H1 (cell line): Measurements from ENCODE around the gene MECR. TPM values are rescaled to one million over a fixed set of nuclear protein-coding genes. Genes with fewer than 3 reads are reported as not detected.

ENCODE experiments used
- CTCF ChIA-PET: fragments of 300-600 bp; sonication (Branson Sonifier 250); formaldehyde crosslinking; loops from one replicate; lab custom pipeline; 2021; ENCODE audit not compliant: partially characterized antibody; lab: Charles Lee
- POLR2A ChIA-PET: fragments of 300-600 bp; sonication (Branson Sonifier 250); formaldehyde crosslinking; loops from one replicate; lab custom pipeline; 2021; ENCODE audit warnings: inconsistent platforms; ENCODE audit not compliant: partially characterized antibody; lab: Charles Lee
- DNase-seq, 2 experiments: peaks; one replicate each; pipeline versions ENCODE4 v3.0.0 to v3.0.0-alpha.2; 2010 to 2022; ENCODE audit warnings: low spot score in 2 of 2, low read depth in 1 of 2, mixed read lengths in 1 of 2
- FAIRE-seq: peaks from 2 replicates; lab custom pipeline; 2011; peaks lifted over from hg19 to GRCh38; lab: Jason Lieb, UNC
- H2AFZ ChIP-seq: 2 replicates; pipeline ENCODE4 v1.8.1; 2012; ENCODE audit warnings: low read length, inconsistent platforms
- H2AK5ac ChIP-seq: 2 replicates; pipeline ENCODE4 v1.6.1; 2013; ENCODE audit warnings: low read depth, low read length
- H2BK120ac ChIP-seq: replicated peaks from 2 replicates; pipeline ENCODE3; 2013; ENCODE audit warnings: low read depth, low read length, inconsistent platforms
- H2BK12ac ChIP-seq: 2 replicates; pipeline ENCODE4 v1.6.1; 2013; ENCODE audit warnings: low read depth, low read length
- H2BK15ac ChIP-seq: 2 replicates; pipeline ENCODE4 v1.6.1; 2013; ENCODE audit warnings: low read length
- H2BK20ac ChIP-seq: 2 replicates; pipeline ENCODE4 v1.6.1; 2013; ENCODE audit warnings: low read length
- H2BK5ac ChIP-seq: 2 replicates; pipeline ENCODE4 v1.6.1; 2013; ENCODE audit warnings: low read depth, low read length
- H3K14ac ChIP-seq: 2 replicates; pipeline ENCODE4 v1.6.1; 2013; ENCODE audit warnings: inconsistent platforms; ENCODE audit not compliant: insufficient read length
- H3K18ac ChIP-seq: 2 replicates; pipeline ENCODE4 v1.6.1; 2013; ENCODE audit warnings: low read length; ENCODE audit errors: extremely low read depth
- H3K23ac ChIP-seq: 2 replicates; pipeline ENCODE4 v1.6.1; 2013; ENCODE audit warnings: inconsistent platforms; ENCODE audit not compliant: insufficient read length
- H3K23me2 ChIP-seq: 2 replicates; pipeline ENCODE4 v1.6.1; 2013; ENCODE audit warnings: low read depth, low read length
- H3K27ac ChIP-seq: 2 replicates; pipeline ENCODE4 v1.6.1; 2011; ENCODE audit warnings: low read depth, low read length, inconsistent platforms
- H3K27me3 ChIP-seq, 4 experiments: replicated peaks in 1 of 4; 1 replicate in 1 of 4; 2 replicates in 3 of 4; pipeline versions ENCODE4 v1.6.1 to v1.8.1; 2011 to 2013; ENCODE audit warnings: low read length in 3 of 4, mild to moderate bottlenecking in 3 of 4, inconsistent platforms in 2 of 4, mixed read lengths in 2 of 4, moderate library complexity in 1 of 4; ENCODE audit not compliant: control insufficient read depth in 3 of 4, insufficient read depth in 3 of 4; ENCODE audit errors: extremely low read depth in 1 of 4
- H3K36me3 ChIP-seq, 4 experiments: 2 replicates each; pipeline versions ENCODE4 v1.6.1 to v1.8.1; 2011 to 2013; ENCODE audit warnings: mild to moderate bottlenecking in 4 of 4, low read length in 3 of 4, moderate library complexity in 2 of 4, control low read depth in 1 of 4, inconsistent platforms in 1 of 4; ENCODE audit not compliant: insufficient read depth in 4 of 4, control insufficient read depth in 2 of 4
- H3K4ac ChIP-seq: replicated peaks from 2 replicates; pipeline ENCODE3; 2013; ENCODE audit warnings: low read length, low read depth, mixed read lengths, inconsistent platforms; ENCODE audit not compliant: insufficient read length
- H3K4me1 ChIP-seq, 4 experiments: replicated peaks in 1 of 4; 1 replicate in 1 of 4; 2 replicates in 3 of 4; pipeline versions ENCODE4 v1.6.1 to v1.8.1; 2011 to 2013; ENCODE audit warnings: low read length in 3 of 4, inconsistent platforms in 2 of 4, mixed read lengths in 1 of 4; ENCODE audit not compliant: insufficient read depth in 4 of 4, control insufficient read depth in 3 of 4
- H3K4me2 ChIP-seq, 2 experiments: 2 replicates each; pipeline versions ENCODE4 v1.6.1 to v1.8.1; 2011 to 2013; ENCODE audit warnings: low read depth in 2 of 2, low read length in 2 of 2, control low read depth in 1 of 2, inconsistent platforms in 1 of 2, mild to moderate bottlenecking in 1 of 2; ENCODE audit not compliant: insufficient read depth in 1 of 2
- H3K4me3 ChIP-seq, 4 experiments: fragments of 200-600, 300-600 bp in 1 of 4; sonication (generic), shearing (Covaris generic), sonication (Bioruptor Twin) in 1 of 4; 2 replicates each; pipeline versions ENCODE4 v1.5.1 to v1.8.1; 2011 to 2016; ENCODE audit warnings: low read length in 4 of 4, low read depth in 3 of 4, control low read depth in 2 of 4, inconsistent platforms in 2 of 4, mild to moderate bottlenecking in 2 of 4, mixed read lengths in 1 of 4, moderate library complexity in 1 of 4; ENCODE audit not compliant: insufficient read depth in 2 of 4; ENCODE audit errors: extremely low read depth in 1 of 4
- H3K56ac ChIP-seq: replicated peaks from 2 replicates; pipeline ENCODE3; 2013; ENCODE audit warnings: low read depth, mild to moderate bottlenecking, mixed read lengths, low read length, inconsistent platforms; ENCODE audit not compliant: insufficient read length
- H3K79me1 ChIP-seq: 2 replicates; pipeline ENCODE4 v1.6.1; 2013; ENCODE audit warnings: low read depth, low read length, control low read depth
- H3K79me2 ChIP-seq, 2 experiments: 2 replicates each; pipeline versions ENCODE4 v1.6.1 to v1.8.1; 2012 to 2013; ENCODE audit warnings: low read length in 2 of 2, mild to moderate bottlenecking in 2 of 2, inconsistent platforms in 1 of 2; ENCODE audit not compliant: insufficient read depth in 2 of 2, control insufficient read depth in 1 of 2
- H3K9ac ChIP-seq, 4 experiments: replicated peaks in 1 of 4; 1 replicate in 1 of 4; 2 replicates in 3 of 4; pipeline versions ENCODE4 v1.6.1 to v1.8.1; 2011 to 2013; ENCODE audit warnings: low read depth in 3 of 4, low read length in 3 of 4, control low read depth in 2 of 4, mild to moderate bottlenecking in 2 of 4, moderate library complexity in 2 of 4, inconsistent platforms in 1 of 4; ENCODE audit errors: extremely low read depth in 1 of 4
- H3K9me3 ChIP-seq, 2 experiments: 2 replicates each; pipeline versions ENCODE4 v1.6.1 to v1.8.1; 2012 to 2013; ENCODE audit warnings: mild to moderate bottlenecking in 2 of 2, moderate library complexity in 2 of 2, control low read depth in 1 of 2, inconsistent platforms in 1 of 2, low read depth in 1 of 2, low read length in 1 of 2, mixed read lengths in 1 of 2; ENCODE audit not compliant: insufficient read depth in 2 of 2
- H4K20me1 ChIP-seq, 2 experiments: replicated peaks in 1 of 2; 2 replicates each; pipeline versions ENCODE3 to v1.8.1; 2011 to 2013; ENCODE audit warnings: inconsistent platforms in 2 of 2, low read length in 2 of 2, mild to moderate bottlenecking in 1 of 2; ENCODE audit not compliant: insufficient read depth in 2 of 2, control insufficient read depth in 1 of 2
- H4K5ac ChIP-seq: 2 replicates; pipeline ENCODE4 v1.6.1; 2013; ENCODE audit warnings: low read length, low read depth, mixed read lengths, inconsistent platforms; ENCODE audit not compliant: insufficient read length
- H4K8ac ChIP-seq: 2 replicates; pipeline ENCODE4 v1.8.0; 2013; ENCODE audit warnings: mild to moderate bottlenecking, moderate library complexity, low read length, inconsistent platforms; ENCODE audit not compliant: insufficient read depth; ENCODE audit errors: extremely low read depth
- H4K91ac ChIP-seq: replicated peaks from 2 replicates; pipeline ENCODE3; 2013; ENCODE audit warnings: low read length, mixed read lengths, inconsistent platforms; ENCODE audit not compliant: insufficient read length
- BACH1 ChIP-seq: IDR thresholded peaks from 2 replicates; pipeline ENCODE4 v1.6.1; 2012; ENCODE audit warnings: low read length, improper control_type of control experiment
- BRCA1 ChIP-seq: IDR thresholded peaks from 2 replicates; pipeline ENCODE4 v1.6.1; 2012; ENCODE audit warnings: low read depth, low read length, improper control_type of control experiment
- CBX5 ChIP-seq: fragments of 300-800, 300-1000 bp; sonication (generic); IDR thresholded peaks from 2 replicates; pipeline ENCODE4 v1.7.1; 2016; ENCODE audit warnings: antibody characterized with exemption, low read length, low read depth
- CREB1 ChIP-seq: IDR thresholded peaks from 2 replicates; pipeline ENCODE4 v1.6.1; 2012; ENCODE audit warnings: inconsistent platforms
- EGR1 ChIP-seq: IDR thresholded peaks from 2 replicates; pipeline ENCODE4 v1.6.1; 2011; ENCODE audit warnings: low read depth, low read length, borderline replicate concordance
- HDAC6 ChIP-seq: IDR thresholded peaks from one replicate; pipeline ENCODE4 v1.7.1; 2012; ENCODE audit warnings: low read depth, mild to moderate bottlenecking, inconsistent platforms, low read length, moderate library complexity
- RXRA ChIP-seq: IDR thresholded peaks from 2 replicates; pipeline ENCODE4 v1.6.1; 2011; ENCODE audit warnings: low read depth, mild to moderate bottlenecking, low read length, moderate library complexity; ENCODE audit not compliant: insufficient read depth
- SIN3A ChIP-seq, 2 experiments: IDR thresholded peaks in 1 of 2; conservative IDR thresholded peaks in 1 of 2; 2 replicates each; pipeline ENCODE4 v1.6.1; 2011 to 2012; ENCODE audit warnings: low read length in 2 of 2, improper control_type of control experiment in 1 of 2, low read depth in 1 of 2, mild to moderate bottlenecking in 1 of 2
- SIX5 ChIP-seq: IDR thresholded peaks from 2 replicates; pipeline ENCODE4 v1.6.1; 2011; ENCODE audit warnings: mild to moderate bottlenecking, low read depth, low read length
- SP2 ChIP-seq: IDR thresholded peaks from 2 replicates; pipeline ENCODE4 v1.6.1; 2012; ENCODE audit warnings: mild to moderate bottlenecking, low read length, inconsistent platforms
- TAF1 ChIP-seq: IDR thresholded peaks from 2 replicates; pipeline ENCODE4 v1.6.1; 2011; ENCODE audit warnings: mild to moderate bottlenecking, low read depth, low read length
- WGBS, 2 experiments: shearing (Covaris generic) in 1 of 2; methylation state at CpG; one replicate each; pipeline versions ENCODE4 v1.1.6 to v1.1.7; 2013 to 2015; ENCODE audit warnings: low lambda C conversion rate in 2 of 2, mixed read lengths in 2 of 2, inconsistent platforms in 1 of 2, low coverage in 1 of 2, missing lambda C conversion rate in 1 of 2; ENCODE audit not compliant: insufficient replicate concordance in 2 of 2, insufficient coverage in 1 of 2, insufficient read length in 1 of 2; ENCODE audit errors: extremely low coverage in 1 of 2, missing lambda C conversion rate in 1 of 2; 5-methylcytosine and 5-hydroxymethylcytosine counted together
- polyA plus RNA-seq, 7 experiments: library from polyadenylated mRNA; depleted of rRNA in 3 of 7; stranded (reverse) in 5 of 7; unstranded in 2 of 7; fragments of >200 nt in 5 of 7; fragments of 200-250 nt in 2 of 7; gene quantifications; 1 replicate in 5 of 7; 2 replicates in 1 of 7; 4 replicates in 1 of 7; pipeline versions ENCODE4 v1.2.1 to v1.2.3, GENCODE V29; 2011 to 2013; ENCODE audit warnings: missing spikeins in 2 of 7, mixed read lengths in 2 of 7
- total RNA-seq: library from RNA; stranded (reverse); fragmentation: NEBNext Ultra II Directional; extraction: Animal tissue kit (Norgen Biotek cat#: 25700); gene quantifications from 2 replicates; pipeline ENCODE4 v1.2.1, GENCODE V29; 2021
- TF ChIP-seq, protein P1 (sequence below): IDR thresholded peaks from 2 replicates; pipeline ENCODE4 v1.6.1; 2011; ENCODE audit warnings: low read length, improper control_type of control experiment
- TF ChIP-seq, protein P2 (sequence below): IDR thresholded peaks from 2 replicates; pipeline ENCODE4 v1.6.1; 2012; ENCODE audit warnings: inconsistent platforms

The MECR gene
- total and polyA plus RNA-seq, 2 of the 8 experiments (the other 6 are each of a cell fraction or from before 2014, with no cell fraction given) = 24.2 to 24.4 TPM

DNA sequence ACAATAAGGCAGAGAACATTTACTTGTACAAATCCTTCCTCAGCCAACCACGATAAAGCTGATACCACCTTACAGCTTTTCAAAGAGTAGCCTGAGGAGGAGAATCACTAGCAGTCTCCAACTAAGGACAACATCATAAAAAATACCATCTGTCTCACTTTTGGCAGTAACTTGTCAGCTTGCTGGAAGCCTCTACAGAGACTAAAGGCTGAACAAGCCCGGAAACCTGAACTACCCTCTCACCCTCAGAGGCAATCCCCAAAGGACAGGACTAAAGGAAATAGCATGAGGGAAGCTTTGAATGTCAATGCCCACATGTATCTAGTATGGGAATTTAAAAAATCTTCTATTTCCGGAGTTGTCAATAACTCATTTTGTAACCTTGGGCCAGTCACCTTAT, 59.6 kb downstream of the MECR start:
- no peak overlapping the region for H3K4ac ChIP-seq
- no peak overlapping the region for H3K27ac ChIP-seq
- H2BK20ac ChIP-seq = no peak overlapping the region
- DNase-seq (no peak), FAIRE-seq (no peak)
- H3K56ac ChIP-seq = no peak overlapping the region
- H3K23ac ChIP-seq = no peak overlapping the region
- no peak overlapping the region for H2BK120ac ChIP-seq
- no peak overlapping the region for H3K18ac ChIP-seq
- H3K27me3 ChIP-seq = no peaks in the 10 kb centered on the region
- ChIA-PET CTCF (interaction anchor here (0.6 to 2.2 kb wide), 8 partner anchors 8 to 1850 kb away, joined by 3 to 12 read pairs (median 4); partner anchors contain the start of gene SRSF4), POLR2A (interaction anchor here (0.6 to 9.0 kb wide), 7 partner anchors 10 to 32 kb away, joined by 3 to 105 read pairs (median 4); partner anchors contain the start of gene SRSF4)
- no peak overlapping the region for H2AK5ac ChIP-seq
- peaks cover 0 to 11% (median 0%) of the 10 kb centered on the region in 4 experiments; a peak in 2 of 8 replicates for H3K36me3 ChIP-seq
- H3K23me2 ChIP-seq = no peaks in the 10 kb centered on the region
- no peak overlapping the region for H4K8ac ChIP-seq
- no peak overlapping the region for H2BK15ac ChIP-seq
- H4K91ac ChIP-seq = no peak overlapping the region
- no peak overlapping the region for H2BK5ac ChIP-seq
- H4K20me1 ChIP-seq = peaks cover 11 to 15% of the 10 kb centered on the region in 2 experiments
- H3K4me1 ChIP-seq = peaks cover 3 to 8% (median 6%) of the 10 kb centered on the region in 4 experiments; a peak in 4 of 7 replicates
- WGBS, 2 experiments = 48% methylated on average over 3 of the region's 3 CpGs; no CpG with 5 or more reads in 1 of the 2 experiments
- H4K5ac ChIP-seq = no peak overlapping the region
- peaks cover 17 to 91% of the 10 kb centered on the region in 2 experiments for H3K79me2 ChIP-seq
- H3K9ac ChIP-seq = no peak overlapping the region; a peak in 1 of 7 replicates
- no peaks in the 10 kb centered on the region for H3K79me1 ChIP-seq
- H2AFZ ChIP-seq = no peak overlapping the region
- H3K9me3 ChIP-seq = no peaks in the 10 kb centered on the region
- H3K4me2 ChIP-seq = 0 out of 4 replicates have a peak overlapping the region, but pooled peaks of 1 of the 2 experiments have one; percentile 33
- no peak overlapping the region for H2BK12ac ChIP-seq
- H3K4me3 ChIP-seq = no peak overlapping the region
- no peak overlapping the region for H3K14ac ChIP-seq
- TF ChIP-seq SP2 = no peak
- no peak for TF ChIP-seq EGR1
- no peak for TF ChIP-seq SIX5
- TF ChIP-seq, protein P1, sequence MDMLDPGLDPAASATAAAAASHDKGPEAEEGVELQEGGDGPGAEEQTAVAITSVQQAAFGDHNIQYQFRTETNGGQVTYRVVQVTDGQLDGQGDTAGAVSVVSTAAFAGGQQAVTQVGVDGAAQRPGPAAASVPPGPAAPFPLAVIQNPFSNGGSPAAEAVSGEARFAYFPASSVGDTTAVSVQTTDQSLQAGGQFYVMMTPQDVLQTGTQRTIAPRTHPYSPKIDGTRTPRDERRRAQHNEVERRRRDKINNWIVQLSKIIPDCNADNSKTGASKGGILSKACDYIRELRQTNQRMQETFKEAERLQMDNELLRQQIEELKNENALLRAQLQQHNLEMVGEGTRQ = no peak
- no peak for TF ChIP-seq CREB1
- no peak for TF ChIP-seq RXRA
- TF ChIP-seq CBX5 = no peak
- no peak for TF ChIP-seq TAF1
- TF ChIP-seq HDAC6 = no peak
- TF ChIP-seq, protein P2, sequence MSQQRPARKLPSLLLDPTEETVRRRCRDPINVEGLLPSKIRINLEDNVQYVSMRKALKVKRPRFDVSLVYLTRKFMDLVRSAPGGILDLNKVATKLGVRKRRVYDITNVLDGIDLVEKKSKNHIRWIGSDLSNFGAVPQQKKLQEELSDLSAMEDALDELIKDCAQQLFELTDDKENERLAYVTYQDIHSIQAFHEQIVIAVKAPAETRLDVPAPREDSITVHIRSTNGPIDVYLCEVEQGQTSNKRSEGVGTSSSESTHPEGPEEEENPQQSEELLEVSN = no peak
- TF ChIP-seq BACH1 = no peak
- no peak for TF ChIP-seq BRCA1
- no peak for TF ChIP-seq SIN3A (conservative IDR thresholded peaks at IDR 0.05 in 1 of 2, IDR thresholded peaks at IDR 0.05 in 1 of 2; ENCODE audit: low read depth in 1 of 2, low read length in 2 of 2)
